GM12878 (cell line): ENCODE results near the gene NAV2. TPM values are rescaled to one million over a fixed set of nuclear protein-coding genes. Genes with fewer than 3 reads are reported as not detected.
A peak's percentile ranks its signal among the peaks of the same experiment; 100 is the strongest.

Experiments
- CHD1 ChIP-seq: IDR thresholded peaks from 2 replicates; pipeline ENCODE4 v1.6.1; 2012; ENCODE audit warnings: low read depth, low read length, improper control_type of control experiment
- IRF4 ChIP-seq: IDR thresholded peaks from 2 replicates; pipeline ENCODE4 v1.6.1; 2011; ENCODE audit warnings: low read depth, low read length
- MYC ChIP-seq: IDR thresholded peaks from 2 replicates; pipeline ENCODE4 v1.6.1; 2011; ENCODE audit warnings: mild to moderate bottlenecking, low read length, moderate library complexity, inconsistent platforms; ENCODE audit not compliant: insufficient read depth, insufficient replicate concordance, insufficient read length, severe bottlenecking
- NR2C1 ChIP-seq: fragments of 450-650 bp; IDR thresholded peaks from 2 replicates; pipeline ENCODE4 v1.6.1; 2017; ENCODE audit warnings: antibody characterized with exemption, mild to moderate bottlenecking, moderate library complexity
- RAD21 ChIP-seq: IDR thresholded peaks from 2 replicates; pipeline ENCODE4 v1.6.1; 2011; ENCODE audit warnings: mild to moderate bottlenecking, low read depth, low read length, moderate library complexity; ENCODE audit not compliant: insufficient read depth
- SREBF1 ChIP-seq: IDR thresholded peaks from 2 replicates; pipeline ENCODE4 v1.6.1; 2012; ENCODE audit warnings: mild to moderate bottlenecking, low read length
- ZNF384 ChIP-seq: IDR thresholded peaks from 2 replicates; pipeline ENCODE4 v1.6.1; 2012; ENCODE audit warnings: low read depth, mild to moderate bottlenecking, low read length, improper control_type of control experiment, borderline replicate concordance
- polyA plus RNA-seq, 11 experiments: library from polyadenylated mRNA; depleted of rRNA in 4 of 11; unstranded in 6 of 11; stranded (reverse) in 5 of 11; fragments of >200 nt; fragmentation: Nextera tagmentation in 4 of 11; fragmentation: Illumina TruSeq in 1 of 11; extraction: Ambion mirVana in 4 of 11; extraction: Trizol in 1 of 11; gene quantifications; 1 replicate in 1 of 11; 2 replicates in 10 of 11; pipeline versions ENCODE4 v1.2.1 to v1.2.3, GENCODE V29; 2011 to 2016; ENCODE audit warnings: inconsistent platforms in 2 of 11, missing spikeins in 2 of 11, low read depth in 1 of 11
- total RNA-seq, 4 experiments: library from RNA; depleted of rRNA in 3 of 4; stranded (reverse); fragments of >200 nt in 3 of 4; fragmentation: Illumina TruSeq in 1 of 4; extraction: Trizol in 1 of 4; gene quantifications; 2 replicates each; pipeline versions ENCODE4 v1.2.1 to v1.2.3, GENCODE V29; 2013 to 2021
- TF ChIP-seq, protein P1 (sequence below): fragments of 450-650 bp; IDR thresholded peaks from 2 replicates; pipeline ENCODE4 v1.6.1; 2014; ENCODE audit warnings: mild to moderate bottlenecking
- TF ChIP-seq, protein P2 (sequence below), 3 experiments: IDR thresholded peaks in 2 of 3; conservative IDR thresholded peaks in 1 of 3; 2 replicates each; pipeline ENCODE4 v1.5.1; 2011; ENCODE audit warnings: low read depth in 3 of 3, low read length in 3 of 3, mild to moderate bottlenecking in 3 of 3, control low read depth in 2 of 3, moderate library complexity in 2 of 3, inconsistent platforms in 1 of 3, mixed read lengths in 1 of 3; ENCODE audit not compliant: control insufficient read depth in 2 of 3, insufficient read depth in 1 of 3; ENCODE audit errors: extremely low read depth in 1 of 3

The NAV2 gene
- total and polyA plus RNA-seq, 10 of the 15 experiments (the other 5 are each of a cell fraction or from before 2014, with no cell fraction given) = 0.35 to 6.1 (median 1.1) TPM

GRCh38 chr11:20080032-20080685 is 367.5 kb downstream of the NAV2 start (continued):
- TF ChIP-seq CHD1 (no peak), SREBF1 (no peak), IRF4 (peak; percentile 18; the same call in 1 of the 2 replicates), MYC (no peak), ZNF384 (no peak), RAD21 (no peak), NR2C1 (no peak)
- TF ChIP-seq, protein P1, sequence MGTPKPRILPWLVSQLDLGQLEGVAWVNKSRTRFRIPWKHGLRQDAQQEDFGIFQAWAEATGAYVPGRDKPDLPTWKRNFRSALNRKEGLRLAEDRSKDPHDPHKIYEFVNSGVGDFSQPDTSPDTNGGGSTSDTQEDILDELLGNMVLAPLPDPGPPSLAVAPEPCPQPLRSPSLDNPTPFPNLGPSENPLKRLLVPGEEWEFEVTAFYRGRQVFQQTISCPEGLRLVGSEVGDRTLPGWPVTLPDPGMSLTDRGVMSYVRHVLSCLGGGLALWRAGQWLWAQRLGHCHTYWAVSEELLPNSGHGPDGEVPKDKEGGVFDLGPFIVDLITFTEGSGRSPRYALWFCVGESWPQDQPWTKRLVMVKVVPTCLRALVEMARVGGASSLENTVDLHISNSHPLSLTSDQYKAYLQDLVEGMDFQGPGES = no peak
- TF ChIP-seq, protein P2, sequence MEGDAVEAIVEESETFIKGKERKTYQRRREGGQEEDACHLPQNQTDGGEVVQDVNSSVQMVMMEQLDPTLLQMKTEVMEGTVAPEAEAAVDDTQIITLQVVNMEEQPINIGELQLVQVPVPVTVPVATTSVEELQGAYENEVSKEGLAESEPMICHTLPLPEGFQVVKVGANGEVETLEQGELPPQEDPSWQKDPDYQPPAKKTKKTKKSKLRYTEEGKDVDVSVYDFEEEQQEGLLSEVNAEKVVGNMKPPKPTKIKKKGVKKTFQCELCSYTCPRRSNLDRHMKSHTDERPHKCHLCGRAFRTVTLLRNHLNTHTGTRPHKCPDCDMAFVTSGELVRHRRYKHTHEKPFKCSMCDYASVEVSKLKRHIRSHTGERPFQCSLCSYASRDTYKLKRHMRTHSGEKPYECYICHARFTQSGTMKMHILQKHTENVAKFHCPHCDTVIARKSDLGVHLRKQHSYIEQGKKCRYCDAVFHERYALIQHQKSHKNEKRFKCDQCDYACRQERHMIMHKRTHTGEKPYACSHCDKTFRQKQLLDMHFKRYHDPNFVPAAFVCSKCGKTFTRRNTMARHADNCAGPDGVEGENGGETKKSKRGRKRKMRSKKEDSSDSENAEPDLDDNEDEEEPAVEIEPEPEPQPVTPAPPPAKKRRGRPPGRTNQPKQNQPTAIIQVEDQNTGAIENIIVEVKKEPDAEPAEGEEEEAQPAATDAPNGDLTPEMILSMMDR (IDR thresholded peaks at IDR 0.05 in 2 of 3, conservative IDR thresholded peaks at IDR 0.05 in 1 of 3; ENCODE audit: control insufficient read depth in 2 of 3, extremely low read depth in 1 of 3, insufficient read depth in 1 of 3, low read depth in 3 of 3, low read length in 3 of 3) = no peak
